Measurements from ENCODE around the gene MTCL3.

DNA sequence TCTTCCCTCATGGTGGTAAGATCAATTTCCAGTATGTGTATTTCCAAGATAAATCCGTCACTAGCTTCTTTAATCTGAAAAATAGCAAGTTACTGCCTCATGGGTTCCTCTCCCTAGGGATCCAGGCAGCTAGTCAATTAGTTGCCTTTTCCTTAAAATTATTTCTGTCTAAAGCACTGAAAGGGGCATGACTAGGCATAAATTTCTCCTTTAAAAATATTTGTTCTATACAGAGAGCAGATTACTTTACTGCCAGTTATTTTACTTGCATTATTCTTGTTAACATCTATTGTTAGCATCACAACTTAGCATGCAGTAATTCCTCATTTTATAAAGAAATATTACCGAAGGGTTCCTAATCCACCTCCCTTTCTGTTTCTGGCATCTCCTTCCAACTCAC lies 1.4 kb downstream of the MTCL3 start:
- TF ChIP-seq EZH2phosphoT487 (IDR thresholded peaks at IDR 0.05; ENCODE audit: borderline replicate concordance, low read depth, low read length) = no peak
- TF ChIP-seq, protein P1, sequence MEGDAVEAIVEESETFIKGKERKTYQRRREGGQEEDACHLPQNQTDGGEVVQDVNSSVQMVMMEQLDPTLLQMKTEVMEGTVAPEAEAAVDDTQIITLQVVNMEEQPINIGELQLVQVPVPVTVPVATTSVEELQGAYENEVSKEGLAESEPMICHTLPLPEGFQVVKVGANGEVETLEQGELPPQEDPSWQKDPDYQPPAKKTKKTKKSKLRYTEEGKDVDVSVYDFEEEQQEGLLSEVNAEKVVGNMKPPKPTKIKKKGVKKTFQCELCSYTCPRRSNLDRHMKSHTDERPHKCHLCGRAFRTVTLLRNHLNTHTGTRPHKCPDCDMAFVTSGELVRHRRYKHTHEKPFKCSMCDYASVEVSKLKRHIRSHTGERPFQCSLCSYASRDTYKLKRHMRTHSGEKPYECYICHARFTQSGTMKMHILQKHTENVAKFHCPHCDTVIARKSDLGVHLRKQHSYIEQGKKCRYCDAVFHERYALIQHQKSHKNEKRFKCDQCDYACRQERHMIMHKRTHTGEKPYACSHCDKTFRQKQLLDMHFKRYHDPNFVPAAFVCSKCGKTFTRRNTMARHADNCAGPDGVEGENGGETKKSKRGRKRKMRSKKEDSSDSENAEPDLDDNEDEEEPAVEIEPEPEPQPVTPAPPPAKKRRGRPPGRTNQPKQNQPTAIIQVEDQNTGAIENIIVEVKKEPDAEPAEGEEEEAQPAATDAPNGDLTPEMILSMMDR (conservative IDR thresholded peaks at IDR 0.05; ENCODE audit: low read length) = no peak

Data from OCI-LY7 (cell line).